Activated T-cell treated with anti-CD3 and anti-CD28 coated beads, Interleukin-2, amount 50 U/mL, for 48 hours (primary cell): Measurements from ENCODE around the gene RNF167.
A peak's percentile ranks its signal among the peaks of the same experiment; 100 is the strongest.

Experiments used
- DNase-seq, 2 experiments: peaks; one replicate each; pipeline ENCODE4 v3.0.0-alpha.2; 2020

RNF167 gene

DNA sequence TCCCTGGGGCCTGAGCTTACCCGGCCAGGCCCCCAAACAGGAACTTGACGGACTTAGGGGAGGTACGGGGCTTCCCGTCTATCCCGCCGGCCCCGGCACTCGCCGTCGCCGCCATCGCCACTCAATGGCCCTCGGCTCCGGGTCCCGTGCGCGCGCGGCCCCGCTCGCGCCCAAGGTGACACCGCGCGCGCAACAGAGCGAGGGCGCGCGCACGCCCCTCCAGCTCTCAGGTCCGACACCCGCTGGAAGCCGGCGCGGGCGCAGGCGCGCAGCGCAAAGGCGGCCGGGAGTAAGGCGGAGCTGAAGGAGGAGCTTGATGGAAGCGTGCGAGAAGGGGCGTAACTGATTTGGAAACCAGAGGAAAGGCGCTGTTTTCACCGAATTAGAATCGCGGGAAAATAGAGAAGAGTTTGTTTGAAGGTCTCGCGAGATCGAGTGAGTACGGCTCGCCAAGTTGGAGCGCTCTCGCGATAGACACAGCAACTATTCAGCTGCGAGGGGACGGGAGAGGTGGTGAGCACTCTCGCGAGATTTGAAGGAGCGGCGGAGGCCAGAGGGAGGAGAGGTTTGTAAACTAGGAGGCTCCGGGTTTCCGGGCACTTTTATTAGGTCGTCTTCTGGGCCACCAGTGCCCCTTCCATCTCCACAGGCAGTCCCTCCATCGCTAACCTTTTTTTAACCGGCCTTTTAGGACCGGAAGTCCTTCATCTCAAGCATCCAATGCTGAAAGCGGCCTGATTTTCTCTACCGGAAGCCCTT lies at the start of gene RNF167, which contains the start of gene SLC25A11:
RNF167 (plus strand) TSS at position 473 of the 759 bp plus-strand sequence. CDS start 642 bp downstream, outside the sequence.
SLC25A11 (minus strand) TSS at position 251 of the 759 bp plus-strand sequence; CDS start at position 115, 136 bp downstream.
- peak; percentile 98 for DNase-seq

DNA sequence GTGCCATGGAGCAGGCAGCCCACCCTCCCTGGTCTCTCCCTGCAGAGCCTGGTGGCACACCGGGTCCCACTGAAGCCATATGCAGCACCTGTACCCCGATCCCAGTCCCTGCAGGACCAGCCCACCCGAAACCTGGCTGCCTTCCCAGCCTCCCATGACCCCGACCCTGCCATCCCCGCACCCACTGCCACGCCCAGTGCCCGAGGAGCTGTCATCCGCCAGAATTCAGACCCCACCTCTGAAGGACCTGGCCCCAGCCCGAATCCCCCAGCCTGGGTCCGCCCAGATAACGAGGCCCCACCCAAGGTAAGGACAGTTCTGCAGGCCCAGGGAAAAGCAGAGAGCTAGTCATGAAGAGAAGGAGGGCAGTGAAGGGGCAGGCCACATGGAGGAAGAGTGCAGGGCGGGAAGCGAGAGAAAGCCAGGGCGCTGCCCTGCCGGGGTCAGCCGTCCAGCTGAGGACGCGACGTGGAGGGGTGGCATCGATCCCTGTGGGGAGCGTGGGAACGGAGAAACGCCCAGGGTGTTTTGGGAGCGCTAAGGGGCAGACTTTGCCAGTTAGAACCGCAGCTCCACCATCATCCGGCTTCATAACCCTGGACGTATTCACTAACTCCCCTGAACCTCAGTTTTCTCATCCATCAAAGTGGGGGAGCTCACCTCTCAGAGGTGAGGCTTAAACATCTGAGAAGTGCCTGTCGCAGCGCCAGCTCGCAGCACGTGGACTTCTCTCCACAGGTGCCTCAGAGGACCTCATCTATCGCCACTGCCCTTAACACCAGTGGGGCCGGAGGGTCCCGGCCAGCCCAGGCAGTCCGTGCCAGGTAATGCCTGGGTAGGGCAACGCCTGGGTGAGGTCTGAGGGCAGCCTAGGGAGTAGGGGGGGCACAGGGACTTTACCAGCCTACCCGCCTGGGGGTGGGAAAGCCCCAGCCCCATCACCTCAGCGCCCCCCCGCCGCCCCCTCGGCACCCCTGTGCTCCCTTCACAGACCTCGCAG lies 48.4 kb upstream of the RNF167 start:
- DNase-seq = no peak

DNA sequence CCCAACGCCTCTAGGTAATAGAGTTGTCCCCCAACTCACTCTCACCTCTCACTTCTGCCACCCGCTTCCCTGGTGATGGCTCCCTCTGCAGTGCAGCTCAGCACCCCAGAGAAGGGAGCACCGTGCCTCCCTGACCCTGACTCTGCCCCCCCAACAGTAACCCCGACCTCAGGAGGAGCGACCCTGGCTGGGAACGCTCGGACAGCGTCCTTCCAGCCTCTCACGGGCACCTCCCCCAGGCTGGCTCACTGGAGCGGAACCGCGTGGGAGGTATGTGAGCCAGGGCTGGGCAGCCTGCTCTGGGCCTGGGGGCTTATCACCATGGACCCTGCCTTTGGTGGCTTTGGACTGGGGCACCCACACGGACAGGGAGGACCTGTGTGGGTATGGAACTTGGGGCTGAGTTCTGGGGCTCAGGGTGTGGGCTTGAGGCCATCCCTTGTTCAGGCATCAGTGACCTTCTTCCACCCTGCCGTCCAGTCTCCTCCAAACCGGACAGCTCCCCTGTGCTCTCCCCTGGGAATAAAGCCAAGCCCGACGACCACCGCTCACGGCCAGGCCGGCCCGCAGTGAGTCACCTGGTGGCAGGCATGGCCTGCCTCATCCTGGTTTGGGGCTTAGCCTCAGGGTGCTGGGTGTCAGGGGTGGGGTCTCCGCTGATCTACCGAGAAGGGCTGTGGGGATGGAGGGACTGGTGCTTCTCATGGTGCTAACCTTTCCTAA lies 47.4 kb upstream of the RNF167 start:
- no peak for DNase-seq

DNA sequence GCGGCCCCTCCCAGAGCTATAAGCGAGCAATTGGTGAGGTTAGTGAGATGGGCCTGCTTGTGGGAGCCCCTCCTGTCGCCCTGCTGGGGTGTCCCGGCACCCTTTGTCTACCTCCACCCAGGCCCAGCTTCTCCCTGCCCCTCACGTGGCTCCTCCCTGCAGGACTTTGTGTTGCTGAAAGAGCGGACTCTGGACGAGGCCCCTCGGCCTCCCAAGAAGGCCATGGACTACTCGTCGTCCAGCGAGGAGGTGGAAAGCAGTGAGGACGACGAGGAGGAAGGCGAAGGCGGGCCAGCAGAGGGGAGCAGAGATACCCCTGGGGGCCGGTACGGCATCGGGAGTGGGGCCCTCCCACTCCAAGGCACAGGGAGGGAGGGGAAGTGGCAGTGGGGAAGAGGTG lies 46.8 kb upstream of the RNF167 start:
- DNase-seq = no peak

DNA sequence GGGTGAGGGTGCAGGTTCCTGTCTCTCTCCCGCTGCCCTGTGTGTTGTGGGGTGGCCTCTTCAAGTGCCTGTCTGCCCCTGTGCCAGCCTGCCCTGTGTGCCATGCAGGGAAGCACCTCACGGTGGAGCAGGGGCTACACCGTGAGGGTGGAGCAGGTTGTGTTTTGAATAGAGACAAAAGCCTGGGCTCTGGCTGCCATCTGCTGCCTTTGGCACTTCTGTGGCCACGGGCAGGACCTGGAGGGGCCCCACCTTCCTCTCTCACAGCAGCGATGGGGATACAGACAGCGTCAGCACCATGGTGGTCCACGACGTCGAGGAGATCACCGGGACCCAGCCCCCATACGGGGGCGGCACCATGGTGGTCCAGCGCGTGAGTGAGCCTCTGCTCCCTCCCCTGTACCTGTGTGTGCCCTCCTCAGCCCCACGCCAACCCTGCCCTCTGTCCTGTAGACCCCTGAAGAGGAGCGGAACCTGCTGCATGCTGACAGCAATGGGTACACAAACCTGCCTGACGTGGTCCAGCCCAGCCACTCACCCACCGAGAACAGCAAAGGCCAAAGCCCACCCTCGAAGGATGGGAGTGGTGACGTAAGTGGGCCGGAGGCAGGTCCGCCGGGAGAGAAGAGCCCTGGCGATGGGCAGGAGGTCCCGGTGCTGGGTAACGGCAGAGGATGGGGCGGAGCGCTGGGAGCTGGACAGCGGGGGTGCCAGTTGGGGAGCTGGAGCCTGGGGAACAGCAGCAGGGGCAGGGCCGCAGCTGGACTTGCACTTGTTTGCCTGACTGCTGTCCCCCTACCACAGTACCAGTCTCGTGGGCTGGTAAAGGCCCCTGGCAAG lies 46.1 kb upstream of the RNF167 start:
- DNase-seq = no peak

DNA sequence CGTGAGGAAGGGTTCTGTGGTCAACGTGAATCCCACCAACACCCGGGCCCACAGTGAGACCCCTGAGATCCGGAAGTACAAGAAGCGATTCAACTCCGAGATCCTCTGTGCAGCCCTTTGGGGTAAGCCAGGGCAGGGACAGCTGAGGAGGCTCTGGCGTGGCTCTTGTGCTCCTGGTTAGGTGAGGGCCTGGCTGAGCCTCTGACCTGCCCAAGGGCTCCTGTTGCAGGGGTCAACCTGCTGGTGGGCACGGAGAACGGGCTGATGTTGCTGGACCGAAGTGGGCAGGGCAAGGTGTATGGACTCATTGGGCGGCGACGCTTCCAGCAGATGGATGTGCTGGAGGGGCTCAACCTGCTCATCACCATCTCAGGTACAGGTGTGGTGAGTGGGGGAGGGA lies 44.9 kb upstream of the RNF167 start:
- DNase-seq = no peak

DNA sequence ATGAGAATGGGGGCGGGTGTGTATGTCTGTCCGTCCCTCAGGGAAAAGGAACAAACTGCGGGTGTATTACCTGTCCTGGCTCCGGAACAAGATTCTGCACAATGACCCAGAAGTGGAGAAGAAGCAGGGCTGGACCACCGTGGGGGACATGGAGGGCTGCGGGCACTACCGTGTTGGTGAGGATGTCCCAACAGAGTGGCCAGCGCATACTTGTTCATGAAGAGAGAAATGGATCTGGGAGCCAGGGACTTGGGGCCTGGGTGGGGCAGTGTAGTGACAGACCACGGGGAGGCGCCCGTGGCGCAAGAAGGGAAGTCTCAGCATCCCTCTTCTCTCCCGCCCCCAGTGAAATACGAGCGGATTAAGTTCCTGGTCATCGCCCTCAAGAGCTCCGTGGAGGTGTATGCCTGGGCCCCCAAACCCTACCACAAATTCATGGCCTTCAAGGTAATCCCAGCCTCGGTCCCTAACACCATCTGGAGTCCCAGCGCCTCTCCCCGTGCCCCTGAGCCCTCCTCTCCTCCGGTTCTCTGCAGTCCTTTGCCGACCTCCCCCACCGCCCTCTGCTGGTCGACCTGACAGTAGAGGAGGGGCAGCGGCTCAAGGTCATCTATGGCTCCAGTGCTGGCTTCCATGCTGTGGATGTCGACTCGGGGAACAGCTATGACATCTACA lies 44.3 kb upstream of the RNF167 start:
- no peak for DNase-seq

DNA sequence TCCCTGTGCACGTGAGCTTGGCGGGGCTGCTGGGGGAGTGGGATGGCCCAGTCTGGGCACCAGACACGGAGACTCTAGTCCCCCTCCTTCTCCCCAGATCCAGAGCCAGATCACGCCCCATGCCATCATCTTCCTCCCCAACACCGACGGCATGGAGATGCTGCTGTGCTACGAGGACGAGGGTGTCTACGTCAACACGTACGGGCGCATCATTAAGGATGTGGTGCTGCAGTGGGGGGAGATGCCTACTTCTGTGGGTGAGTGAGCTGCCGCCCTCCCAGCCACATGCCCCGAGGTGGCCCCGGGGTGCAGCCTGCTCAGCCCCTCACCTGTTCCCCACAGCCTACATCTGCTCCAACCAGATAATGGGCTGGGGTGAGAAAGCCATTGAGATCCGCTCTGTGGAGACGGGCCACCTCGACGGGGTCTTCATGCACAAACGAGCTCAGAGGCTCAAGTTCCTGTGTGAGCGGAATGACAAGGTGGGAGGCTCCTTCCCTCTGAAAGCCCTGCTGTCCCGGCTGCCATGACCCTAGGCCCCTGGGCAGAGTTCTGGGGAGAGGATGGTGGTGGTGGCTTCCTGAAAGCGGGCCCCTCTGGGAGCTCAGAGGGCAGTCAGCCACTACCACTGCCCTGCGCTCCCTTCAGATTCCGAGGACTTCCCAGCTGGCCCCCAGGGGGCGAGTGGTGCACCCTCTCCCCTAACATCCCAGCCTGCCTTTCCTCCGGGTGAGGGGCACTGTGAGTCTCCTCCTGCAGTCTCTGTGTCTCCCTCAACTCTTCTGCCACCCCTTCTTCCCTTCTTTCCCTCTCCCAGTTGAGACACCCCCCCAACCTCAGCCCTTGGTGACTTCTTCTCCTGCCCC lies 43.5 kb upstream of the RNF167 start:
- DNase-seq = no peak

DNA sequence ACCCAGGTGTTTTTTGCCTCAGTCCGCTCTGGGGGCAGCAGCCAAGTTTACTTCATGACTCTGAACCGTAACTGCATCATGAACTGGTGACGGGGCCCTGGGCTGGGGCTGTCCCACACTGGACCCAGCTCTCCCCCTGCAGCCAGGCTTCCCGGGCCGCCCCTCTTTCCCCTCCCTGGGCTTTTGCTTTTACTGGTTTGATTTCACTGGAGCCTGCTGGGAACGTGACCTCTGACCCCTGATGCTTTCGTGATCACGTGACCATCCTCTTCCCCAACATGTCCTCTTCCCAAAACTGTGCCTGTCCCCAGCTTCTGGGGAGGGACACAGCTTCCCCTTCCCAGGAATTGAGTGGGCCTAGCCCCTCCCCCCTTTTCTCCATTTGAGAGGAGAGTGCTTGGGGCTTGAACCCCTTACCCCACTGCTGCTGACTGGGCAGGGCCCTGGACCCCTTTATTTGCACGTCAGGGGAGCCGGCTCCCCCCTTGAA lies 42.8 kb upstream of the RNF167 start:
- no peak for DNase-seq

DNA sequence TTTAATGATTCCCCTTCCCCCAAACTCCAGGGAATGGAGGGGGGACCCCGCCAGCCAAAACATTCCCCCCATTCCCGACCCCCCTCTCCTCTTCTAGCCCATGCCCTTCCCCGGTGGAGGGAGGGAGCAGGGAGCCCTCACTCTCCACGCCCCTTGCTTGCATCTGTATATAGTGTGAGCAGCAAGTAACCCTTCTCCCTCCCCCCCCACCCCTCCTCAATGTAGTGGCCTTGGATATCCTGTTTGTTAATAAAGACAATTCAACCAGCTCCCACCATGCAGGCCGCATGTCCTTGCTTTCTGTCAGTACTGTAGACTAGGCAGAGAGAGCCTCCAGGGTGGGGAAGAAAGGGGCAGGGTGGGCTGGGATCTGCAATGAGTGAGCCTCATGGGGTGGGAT lies 42.3 kb upstream of the RNF167 start:
- DNase-seq = no peak

DNA sequence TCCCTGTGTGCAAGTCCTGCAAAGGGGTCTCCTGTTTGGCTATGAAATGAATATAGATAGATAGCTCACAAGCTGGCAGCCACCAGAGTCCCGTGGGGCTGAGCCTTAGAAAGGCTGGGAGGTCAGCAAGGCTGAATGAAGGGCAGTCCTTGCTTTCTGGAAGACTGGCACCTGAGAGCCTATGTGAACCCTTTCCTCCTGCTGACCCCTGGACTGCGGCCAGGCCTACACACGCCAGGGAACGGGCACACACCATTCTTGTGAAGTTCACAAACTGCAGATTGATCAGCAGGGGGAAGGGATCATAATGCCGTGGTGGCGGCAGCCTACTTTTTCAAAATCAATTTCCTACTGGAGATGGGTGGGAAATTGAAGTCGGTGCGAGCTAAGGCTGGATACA lies 41.7 kb upstream of the RNF167 start:
- no peak for DNase-seq

DNA sequence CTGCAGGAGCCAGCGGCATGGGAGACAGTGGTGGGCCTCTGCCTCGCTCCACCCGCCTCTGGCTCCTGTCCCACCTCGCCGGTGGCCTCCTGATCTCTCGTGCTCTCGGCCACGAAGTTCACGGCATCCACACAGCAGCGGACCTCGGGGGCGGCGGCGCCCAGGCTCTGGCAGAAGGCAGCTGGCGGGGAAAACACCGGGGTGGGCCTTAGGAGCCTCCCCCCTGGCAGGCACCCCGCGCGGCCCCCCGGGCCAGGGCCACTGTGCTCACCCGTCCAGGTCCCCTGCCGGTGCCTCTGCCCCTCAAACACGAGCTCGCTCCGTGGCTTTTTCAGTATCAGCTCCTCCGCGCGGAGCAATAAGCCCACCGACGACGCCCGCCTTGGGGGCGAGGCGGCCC lies 41.1 kb upstream of the RNF167 start:
- no peak for DNase-seq

DNA sequence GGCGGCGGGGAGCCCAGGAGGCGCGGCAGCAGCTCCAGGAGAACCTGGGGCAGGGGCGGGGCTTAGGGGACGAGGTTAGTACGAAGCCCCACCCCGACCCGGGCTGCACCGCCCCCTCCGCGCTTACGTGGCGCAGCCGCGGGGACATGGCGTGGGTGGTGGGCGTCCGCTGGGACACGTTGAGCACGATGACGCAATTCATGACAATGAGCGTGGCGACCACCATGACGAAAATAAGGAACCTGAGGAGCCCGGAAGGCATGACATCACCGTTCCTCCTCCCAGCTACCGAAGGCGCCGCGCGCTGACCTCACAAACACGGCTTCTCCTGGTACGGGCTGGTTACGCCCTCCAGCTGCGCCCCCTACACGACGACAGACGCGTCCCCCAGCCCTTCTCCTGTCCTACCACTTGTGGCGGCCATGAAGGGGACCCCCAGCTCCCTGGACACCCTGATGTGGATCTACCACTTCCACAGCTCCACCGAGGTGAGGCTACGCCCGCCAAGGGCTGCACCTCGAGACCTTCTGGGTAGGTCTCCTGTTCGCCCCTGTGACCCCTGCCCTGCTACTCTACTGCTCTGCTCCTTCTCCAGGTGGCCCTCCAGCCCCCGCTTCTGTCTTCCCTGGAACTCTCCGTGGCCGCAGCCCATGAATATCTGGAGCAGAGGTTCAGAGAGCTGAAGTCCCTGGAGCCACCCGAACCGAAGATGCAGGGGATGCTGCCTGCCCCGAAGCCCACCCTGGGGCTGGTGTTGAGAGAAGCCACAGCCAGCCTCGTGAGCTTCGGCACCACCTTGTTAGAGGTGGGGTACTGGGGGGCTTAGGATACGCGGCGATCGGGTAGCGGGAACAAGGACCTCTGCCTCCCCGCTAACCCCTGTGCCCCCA lies 40.5 kb upstream of the RNF167 start, which contains the start of gene C17orf107:
C17orf107 (plus strand) TSS at position 196 of the 890 bp plus-strand sequence; CDS start at position 423, 227 bp downstream.
- DNase-seq = peak; percentile 98

DNA sequence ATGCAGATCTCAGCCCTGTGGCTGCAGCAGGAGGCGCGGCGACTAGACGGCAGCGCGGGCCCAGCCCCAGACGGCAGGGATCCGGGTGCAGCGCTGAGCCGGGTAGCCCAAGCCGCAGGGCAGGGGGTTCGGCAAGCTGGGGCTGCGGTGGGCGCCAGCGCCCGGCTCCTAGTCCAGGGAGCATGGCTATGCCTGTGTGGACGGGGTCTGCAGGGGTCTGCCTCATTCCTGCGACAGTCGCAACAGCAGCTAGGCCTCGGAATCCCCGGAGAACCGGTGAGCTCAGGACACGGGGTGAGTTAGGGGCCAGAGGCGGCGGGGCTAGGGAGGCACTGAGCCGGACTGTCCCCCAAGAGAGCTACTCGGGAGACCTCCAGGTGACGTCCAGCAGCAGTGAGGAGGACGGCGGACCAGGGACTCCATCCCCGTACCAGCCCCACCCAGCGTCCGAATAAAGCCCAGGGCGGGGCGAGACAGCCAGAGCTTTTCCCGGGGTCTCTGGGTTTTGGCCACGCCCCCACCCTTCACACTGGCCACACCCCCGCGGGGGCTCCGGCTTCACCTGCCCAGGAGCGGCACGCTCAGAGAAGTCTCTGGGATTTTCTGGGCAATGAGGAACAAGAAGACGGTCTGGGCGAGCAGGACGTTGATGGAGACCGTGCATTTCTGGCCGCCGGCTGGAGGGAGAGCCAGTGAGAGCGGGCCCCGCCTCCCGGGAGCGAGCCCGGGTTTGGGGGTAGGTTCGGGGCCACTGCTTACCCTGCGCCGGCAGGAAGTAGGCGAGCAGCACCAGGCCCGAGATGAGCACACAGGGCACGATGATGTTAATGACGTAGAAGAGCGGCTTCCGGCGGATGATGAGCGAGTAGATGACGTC lies 39.6 kb upstream of the RNF167 start:
- DNase-seq = peak; percentile 55 to 57

DNA sequence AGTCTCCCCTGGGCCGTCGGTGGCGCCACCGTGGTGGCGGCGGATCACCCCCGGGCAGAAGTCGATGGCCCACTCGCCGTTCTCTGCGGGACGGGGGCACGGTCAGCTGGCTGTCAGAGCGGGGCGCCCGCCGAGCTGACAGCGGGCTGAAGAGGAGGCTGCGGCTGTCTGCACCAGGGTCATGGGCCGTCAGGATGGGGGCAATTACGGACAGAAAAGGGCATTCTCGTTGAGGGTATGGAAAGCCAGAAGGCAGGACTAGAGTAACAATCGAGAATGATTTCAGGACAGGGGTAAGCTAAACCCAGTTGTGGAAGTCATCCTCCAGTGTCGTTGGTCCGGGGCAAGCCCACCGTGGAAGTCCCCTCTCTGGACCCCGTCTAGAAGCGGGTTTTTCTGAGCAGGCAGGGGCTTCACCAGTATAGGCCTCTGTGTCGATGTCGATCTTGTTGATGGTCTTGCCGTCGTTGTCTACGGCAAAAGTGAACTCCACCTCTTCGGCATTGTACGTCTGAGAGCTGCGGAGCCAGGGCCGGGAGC lies 38.9 kb upstream of the RNF167 start:
- peak in 1 of 2 experiments; percentile 39 for DNase-seq

DNA sequence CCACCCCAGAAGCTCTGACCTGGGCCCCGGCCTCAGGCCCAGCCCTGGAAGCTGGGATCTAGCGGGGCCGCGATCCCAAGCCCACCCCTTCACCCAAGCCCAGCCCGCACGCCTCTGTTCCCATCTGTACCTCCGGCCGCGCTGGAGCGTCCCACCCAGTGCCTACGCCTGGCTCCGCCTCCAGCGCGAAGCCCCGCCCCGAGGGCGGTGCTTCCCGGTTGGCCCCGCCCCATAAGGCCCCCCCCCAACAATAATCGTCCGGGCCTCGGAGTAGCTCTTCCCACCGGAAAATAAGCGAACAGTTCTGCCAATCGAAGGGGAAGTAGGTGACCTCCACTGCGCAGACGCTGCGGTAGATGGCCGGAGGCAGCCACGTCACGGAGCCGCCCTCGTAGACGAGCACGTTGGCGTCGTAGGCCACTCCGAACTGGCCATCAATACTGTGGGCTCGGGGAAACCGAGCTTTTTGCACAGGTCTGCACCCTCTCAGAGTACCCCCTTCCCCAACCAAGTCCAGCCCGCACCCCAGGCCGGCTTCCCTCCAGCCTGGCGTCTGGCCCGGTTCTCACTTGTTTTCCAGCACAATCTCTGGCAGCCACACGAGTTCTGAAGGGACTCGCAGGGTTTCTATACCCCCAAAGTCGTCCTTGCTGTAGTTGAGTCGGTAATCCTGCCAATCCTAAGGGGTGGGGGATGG lies 38.3 kb upstream of the RNF167 start:
- DNase-seq = peak; percentile 37 to 50

DNA sequence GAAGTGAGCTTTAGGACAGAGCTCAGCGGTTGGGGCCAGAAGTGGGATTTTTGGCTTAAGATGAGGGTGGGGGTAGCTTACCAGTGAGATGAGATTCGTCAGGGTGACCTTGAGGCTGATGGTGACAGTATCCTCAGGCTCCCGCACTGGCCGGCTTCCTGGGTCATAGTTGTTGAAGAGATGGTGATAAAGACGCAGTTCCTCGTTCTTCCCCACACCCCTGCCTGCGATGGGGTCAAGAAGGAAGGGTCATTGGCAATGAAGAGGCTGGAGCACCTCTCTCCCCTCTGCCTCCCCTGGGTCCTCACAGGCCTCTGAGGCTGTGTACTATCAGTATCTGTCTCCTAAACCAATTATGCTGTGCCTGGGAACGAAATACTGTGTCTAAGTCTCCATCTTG lies 37.5 kb upstream of the RNF167 start:
- DNase-seq = no peak
